SK-N-MC (cell line): ENCODE measurements around the gene PCSK5.

ENCODE experiments used
- EZH2 ChIP-seq: fragments of 200-600 bp; sonication (generic); IDR thresholded peaks from one replicate; pipeline ENCODE4 v1.6.1; 2017; ENCODE audit warnings: antibody characterized with exemption
- POLR2AphosphoS5 ChIP-seq: IDR thresholded peaks from 2 replicates; pipeline ENCODE4 v1.6.1; 2012; ENCODE audit warnings: mild to moderate bottlenecking, low read depth, low read length, borderline replicate concordance

- TF ChIP-seq POLR2AphosphoS5 (no peak), EZH2 (no peak)
Measured at GRCh38 chr9:76349865-76350264, 459.4 kb downstream of the PCSK5 start.
